Ishikawa (cell line): ENCODE measurements around the gene SLC38A10.

Experiments
- CEBPB ChIP-seq: IDR thresholded peaks from 2 replicates; pipeline ENCODE4 v1.6.1; 2012
- CREB1 ChIP-seq: IDR thresholded peaks from 2 replicates; pipeline ENCODE4 v1.6.1; 2012; ENCODE audit warnings: low read depth
- EGR1 ChIP-seq: IDR thresholded peaks from 2 replicates; pipeline ENCODE4 v1.6.1; 2012
- EP300 ChIP-seq: IDR thresholded peaks from 2 replicates; pipeline ENCODE4 v1.6.1; 2012; ENCODE audit warnings: borderline replicate concordance
- FOXM1 ChIP-seq: IDR thresholded peaks from 2 replicates; pipeline ENCODE4 v1.6.1; 2012; ENCODE audit warnings: low read depth, borderline replicate concordance
- NFIC ChIP-seq: IDR thresholded peaks from 2 replicates; pipeline ENCODE4 v1.6.1; 2012
- RAD21 ChIP-seq: IDR thresholded peaks from 2 replicates; pipeline ENCODE4 v1.6.1; 2012; ENCODE audit warnings: low read depth
- REST ChIP-seq: IDR thresholded peaks from 2 replicates; pipeline ENCODE4 v1.6.1; 2012; ENCODE audit warnings: low read depth, mild to moderate bottlenecking
- TAF1 ChIP-seq: IDR thresholded peaks from 2 replicates; pipeline ENCODE4 v1.6.1; 2012; ENCODE audit warnings: low read depth, mild to moderate bottlenecking
- TCF12 ChIP-seq: IDR thresholded peaks from 2 replicates; pipeline ENCODE4 v1.6.1; 2012; ENCODE audit warnings: low read depth
- TEAD4 ChIP-seq: IDR thresholded peaks from 2 replicates; pipeline ENCODE4 v1.6.1; 2012
- USF1 ChIP-seq: IDR thresholded peaks from 2 replicates; pipeline ENCODE4 v1.6.1; 2012
- YY1 ChIP-seq: IDR thresholded peaks from 2 replicates; pipeline ENCODE4 v1.6.1; 2012; ENCODE audit warnings: low read depth
- ZBTB7A ChIP-seq: IDR thresholded peaks from 2 replicates; pipeline ENCODE4 v1.6.1; 2012; ENCODE audit warnings: low read depth
- TF ChIP-seq, protein P1 (sequence below): IDR thresholded peaks from 2 replicates; pipeline ENCODE4 v1.6.1; 2012

Gene SLC38A10

DNA sequence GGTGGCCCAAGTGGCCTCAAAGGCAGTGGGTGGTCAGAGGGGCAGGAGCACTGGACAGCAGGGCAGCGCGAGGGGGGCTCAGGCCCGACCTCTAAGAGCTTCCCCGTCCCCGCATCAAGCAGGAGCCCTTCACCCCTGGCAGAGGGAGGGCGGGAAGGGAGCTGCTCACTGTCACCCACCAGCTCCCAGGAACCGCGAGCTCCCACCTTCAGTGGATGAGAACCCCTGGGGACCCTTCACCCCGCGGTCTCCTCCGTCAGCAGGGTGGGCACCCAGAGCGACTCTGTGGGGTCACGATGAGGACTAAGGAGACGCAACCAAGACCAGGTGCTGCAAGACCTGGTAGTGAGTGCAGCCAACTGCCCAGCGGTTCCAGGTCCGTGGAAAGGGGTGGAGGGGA is 86.0 kb downstream of the SLC38A10 start:
- TF ChIP-seq RAD21 (no peak), EP300 (no peak), TAF1 (no peak), FOXM1 (no peak), YY1 (no peak), EGR1 (no peak), CEBPB (no peak), NFIC (no peak), ZBTB7A (no peak), USF1 (no peak), REST (no peak), CREB1 (no peak), TEAD4 (no peak)
- TF ChIP-seq, protein P1, sequence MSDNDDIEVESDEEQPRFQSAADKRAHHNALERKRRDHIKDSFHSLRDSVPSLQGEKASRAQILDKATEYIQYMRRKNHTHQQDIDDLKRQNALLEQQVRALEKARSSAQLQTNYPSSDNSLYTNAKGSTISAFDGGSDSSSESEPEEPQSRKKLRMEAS, result no peak

- TF ChIP-seq USF1 (no peak), EGR1 (no peak), CEBPB (no peak), REST (no peak), ZBTB7A (no peak), FOXM1 (no peak), TCF12 (no peak), RAD21 (no peak), NFIC (no peak), TAF1 (no peak), CREB1 (no peak), TEAD4 (no peak), YY1 (no peak), EP300 (no peak)
- TF ChIP-seq, protein P1, result no peak
Observed at GRCh38 chr17:81208651-81209050, 86.5 kb downstream of the SLC38A10 start.

DNA sequence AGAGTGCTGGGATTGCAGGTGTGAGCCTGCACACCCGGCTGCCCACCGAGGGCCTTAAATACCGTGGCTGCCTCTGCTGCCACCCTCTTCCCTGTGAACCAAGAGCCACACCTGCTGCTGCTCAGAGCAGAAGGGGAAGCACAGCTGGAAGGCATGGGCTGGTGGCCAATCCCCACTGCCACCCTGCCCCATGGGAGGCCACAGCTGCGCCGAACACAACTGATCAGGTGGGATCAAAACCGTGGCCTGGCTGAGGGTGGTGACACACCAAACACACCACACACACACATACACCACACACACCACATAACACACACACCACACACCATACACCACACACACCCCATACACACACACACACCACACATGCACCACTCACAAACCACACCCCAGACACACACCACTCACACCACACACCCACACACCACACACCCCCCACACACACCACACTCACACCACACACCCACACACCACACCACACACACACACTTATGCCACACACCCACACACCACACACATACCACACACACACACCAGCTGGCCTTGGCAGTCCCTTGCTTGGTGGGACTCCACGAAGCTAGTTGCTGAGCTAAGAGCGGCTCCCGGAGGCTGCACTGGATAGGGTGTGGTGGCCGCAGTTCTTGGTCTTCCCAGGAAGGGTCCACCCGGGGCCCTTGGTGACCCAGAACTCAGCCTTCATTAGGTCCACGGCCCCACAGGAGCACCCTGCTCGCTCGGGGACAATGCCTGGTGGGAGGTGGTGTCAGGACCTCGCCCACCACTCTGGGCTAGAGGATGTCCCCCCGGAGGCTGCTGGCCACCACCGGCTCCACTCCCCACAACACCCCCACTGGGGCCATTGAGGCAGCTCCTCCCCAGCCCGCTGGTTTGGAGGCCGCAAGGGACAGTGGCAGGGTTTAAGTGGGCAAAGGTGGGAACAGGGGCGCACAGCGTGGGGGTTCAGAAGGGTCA is 87.2 kb downstream of the SLC38A10 start:
- TF ChIP-seq FOXM1 (no peak), TAF1 (no peak), EP300 (no peak), TCF12 (no peak), CEBPB (no peak), USF1 (no peak), REST (no peak), TEAD4 (no peak)

DNA sequence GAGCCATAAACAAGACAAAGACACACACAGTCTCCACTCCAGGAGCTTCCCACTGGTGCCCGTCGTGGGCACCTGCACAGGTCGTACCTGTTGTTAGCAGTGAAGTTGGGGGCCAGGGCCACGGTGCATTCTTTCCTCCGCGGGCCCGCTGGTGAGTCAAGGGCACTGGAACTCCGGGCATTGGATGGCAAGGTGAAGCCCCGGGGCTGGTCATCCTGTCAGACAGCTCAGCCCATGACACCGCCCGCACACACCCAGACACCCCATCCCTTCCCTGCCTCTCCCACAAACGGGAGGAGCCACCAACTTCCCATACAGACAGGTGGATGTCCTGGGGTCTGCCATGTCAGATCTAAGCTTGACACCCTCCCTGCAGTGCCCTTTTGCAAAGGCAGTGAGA is 88.5 kb downstream of the SLC38A10 start:
- TF ChIP-seq NFIC (no peak), EP300 (no peak), YY1 (no peak), FOXM1 (no peak), CEBPB (no peak), CREB1 (no peak), ZBTB7A (no peak)
- TF ChIP-seq, protein P1, result no peak
